Lung (tissue), 12 donors: ENCODE results near the gene TBC1D22A. TPM values are rescaled to one million over a fixed set of nuclear protein-coding genes. Genes with fewer than 3 reads are reported as not detected.

Experiments
- ATAC-seq: fragments of 200-7000 bp; cut with Tn5 transposase; one replicate; pipeline ENCODE4 v1.9.1; 2020; ENCODE audit warnings: moderate number of reproducible peaks; ENCODE audit not compliant: insufficient read depth, low FRiP score
- DNase-seq, 3 donors: peaks; one replicate each; pipeline ENCODE4 v3.0.0-alpha.2; 2013 to 2017
- H3K27ac ChIP-seq, 2 donors: one replicate each; pipeline ENCODE4 v1.5.1; 2013; ENCODE audit warnings: mild to moderate bottlenecking in 2 of 2, moderate library complexity in 2 of 2, control low read depth in 1 of 2, inconsistent platforms in 1 of 2, low read depth in 1 of 2, low read length in 1 of 2
- H3K27me3 ChIP-seq, 3 donors: one replicate each; pipeline ENCODE4 v1.5.1; 2013; ENCODE audit warnings: low read length in 2 of 3; ENCODE audit not compliant: control insufficient read depth in 3 of 3, insufficient read depth in 3 of 3
- H3K36me3 ChIP-seq, 4 donors: one replicate each; pipeline ENCODE4 v1.5.1; 2013; ENCODE audit warnings: low read length in 4 of 4, mild to moderate bottlenecking in 1 of 4, moderate library complexity in 1 of 4; ENCODE audit not compliant: control insufficient read depth in 4 of 4, insufficient read depth in 4 of 4
- H3K4me1 ChIP-seq, 5 donors: one replicate each; pipeline ENCODE4 v1.5.1; 2013; ENCODE audit warnings: low read length in 5 of 5, mild to moderate bottlenecking in 2 of 5, moderate library complexity in 1 of 5; ENCODE audit not compliant: control insufficient read depth in 5 of 5, insufficient read depth in 5 of 5
- H3K4me3 ChIP-seq: one replicate; pipeline ENCODE4 v1.5.1; 2013; ENCODE audit warnings: mild to moderate bottlenecking, control low read depth, moderate library complexity
- H3K9ac ChIP-seq, 2 donors: one replicate each; pipeline ENCODE4 v1.5.1; 2013; ENCODE audit warnings: low read length in 2 of 2, control low read depth in 1 of 2; ENCODE audit not compliant: insufficient read depth in 1 of 2
- H3K9me3 ChIP-seq, 4 donors: one replicate each; pipeline ENCODE4 v1.5.1; 2013; ENCODE audit warnings: low read length in 3 of 4, mild to moderate bottlenecking in 1 of 4, moderate library complexity in 1 of 4; ENCODE audit not compliant: control insufficient read depth in 4 of 4, insufficient read depth in 3 of 4
- CTCF ChIP-seq: IDR thresholded peaks from 2 replicates; pipeline ENCODE4 v1.5.1; 2012; ENCODE audit warnings: mild to moderate bottlenecking; ENCODE audit errors: control extremely low read depth, extremely low read depth
- WGBS, 2 donors: extraction: QIAGEN DNeasy Blood & Tissue Kit; methylation state at CpG; one replicate each; pipeline ENCODE4 v1.1.7; 2013; 5-methylcytosine and 5-hydroxymethylcytosine counted together
- polyA plus RNA-seq, 2 donors: library from polyadenylated mRNA; stranded (reverse); fragments of 200-250 nt; gene quantifications; one replicate each; pipeline ENCODE4 v1.2.1, GENCODE V29; 2013
- total RNA-seq, 2 donors: library from RNA; depleted of rRNA in 1 of 2; stranded (reverse); fragments of >200 nt in 1 of 2; gene quantifications; one replicate each; pipeline ENCODE4 v1.2.1, GENCODE V29; 2014 to 2021
- donor health status: control.
- donor health status: control.
- donor health status: Bipolar disorder and iron deficiency.
- donor health status: healthy.
- donor health status: DM: yes; HTN: yes; CAD: no.

TBC1D22A gene
- total and polyA plus RNA-seq, 4 donors = 20.2 to 38.4 (median 21.0) TPM

- WGBS, 2 donors = 73 to 75% methylated on average over 10 of the region's 10 CpGs
- DNase-seq (no peak), ATAC-seq (no peak)
- peaks cover 0 to 6% (median 0%) of the 10 kb centered on the region in 5 donors for H3K4me1 ChIP-seq
- peaks cover 0 to 12% (median 0%) of the 10 kb centered on the region in 4 donors for H3K36me3 ChIP-seq
- H3K27ac ChIP-seq = no peak overlapping the region
- no peaks in the 10 kb centered on the region for H3K9me3 ChIP-seq
- no peaks in the 10 kb centered on the region for H3K27me3 ChIP-seq
- no peak for TF ChIP-seq CTCF
- no peak overlapping the region for H3K4me3 ChIP-seq
- H3K9ac ChIP-seq = no peak overlapping the region
Measured at GRCh38 chr22:47064416-47064815, 302.0 kb downstream of the TBC1D22A start.

DNA sequence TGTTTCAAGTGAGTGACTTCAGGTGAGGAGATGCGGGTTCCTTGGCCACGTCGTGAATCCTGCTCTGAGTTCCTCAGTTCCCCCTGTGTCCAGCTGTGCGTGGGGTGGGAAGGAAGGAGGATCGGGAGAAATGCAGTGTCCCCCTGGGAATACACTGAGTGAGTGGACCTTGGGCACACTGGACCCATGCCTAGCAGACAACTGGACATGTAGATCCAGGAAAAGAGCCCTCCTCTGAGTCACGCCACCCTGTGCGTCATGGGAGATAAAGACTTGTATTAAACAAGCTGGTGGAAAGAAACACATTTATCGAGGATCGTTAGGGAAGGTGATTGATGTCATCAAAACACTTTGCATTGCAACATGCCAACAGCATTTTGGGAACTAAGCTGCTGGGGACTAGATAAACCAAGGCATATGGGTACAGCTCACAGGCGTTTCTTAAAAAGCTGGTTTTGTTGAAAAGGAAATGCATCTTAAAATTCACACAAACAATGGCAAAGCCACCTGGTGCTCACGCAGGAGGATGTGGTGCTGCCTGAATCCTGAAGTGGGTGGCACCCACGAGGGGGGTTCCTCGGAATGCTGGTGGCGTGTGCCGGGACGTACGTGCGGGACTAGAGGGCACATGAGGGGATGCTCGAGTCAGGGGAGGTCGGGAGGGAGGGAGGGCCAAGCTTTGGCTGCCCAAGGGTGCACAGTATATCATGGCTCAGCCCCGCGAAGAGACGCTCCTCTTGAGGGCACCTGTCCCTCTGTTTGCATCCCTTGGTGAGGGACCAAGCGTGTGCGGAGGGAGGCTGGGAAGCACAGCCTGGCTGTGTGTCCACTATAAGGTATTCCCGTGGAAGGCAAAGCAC lies 303.5 kb downstream of the TBC1D22A start:
- H3K9me3 ChIP-seq = no peaks in the 10 kb centered on the region
- DNase-seq (no peak), ATAC-seq (no peak)
- H3K9ac ChIP-seq = no peak overlapping the region
- no peaks in the 10 kb centered on the region for H3K27me3 ChIP-seq
- H3K4me1 ChIP-seq = peaks cover 0 to 6% (median 0%) of the 10 kb centered on the region in 5 donors
- H3K27ac ChIP-seq = no peak overlapping the region
- no peak overlapping the region for H3K4me3 ChIP-seq
- TF ChIP-seq CTCF = no peak
- peaks cover 0 to 12% (median 0%) of the 10 kb centered on the region in 4 donors for H3K36me3 ChIP-seq
- 90 to 92% methylated on average over 26 of the region's 26 CpGs for WGBS, 2 donors

DNA sequence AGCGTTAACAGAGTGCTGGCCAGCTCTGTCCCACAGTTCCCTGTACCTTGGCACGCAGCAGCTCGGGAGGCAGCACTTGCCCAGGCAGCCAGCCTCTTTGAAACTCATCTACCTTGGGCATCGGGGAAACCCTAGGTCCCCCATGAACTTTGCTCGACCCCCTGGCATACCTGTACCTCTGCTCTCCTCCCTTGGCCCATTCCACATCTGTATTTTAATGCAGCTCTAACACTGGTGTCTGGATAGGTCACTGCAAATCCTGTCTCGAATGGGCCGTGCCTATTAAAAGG lies 304.1 kb downstream of the TBC1D22A start:
- H3K9ac ChIP-seq = no peak overlapping the region
- H3K27ac ChIP-seq = no peak overlapping the region
- H3K9me3 ChIP-seq = no peaks in the 10 kb centered on the region
- no peak overlapping the region for H3K4me3 ChIP-seq
- DNase-seq (no peak), ATAC-seq (no peak)
- no peak for TF ChIP-seq CTCF
- H3K27me3 ChIP-seq = no peaks in the 10 kb centered on the region
- peaks cover 0 to 9% (median 0%) of the 10 kb centered on the region in 5 donors for H3K4me1 ChIP-seq
- peaks cover 0 to 8% (median 0%) of the 10 kb centered on the region in 4 donors for H3K36me3 ChIP-seq
- WGBS, 2 donors = 96 to 97% methylated on average over 7 of the region's 7 CpGs
